HG03139 (cell line): ENCODE measurements around the gene GNAS-AS1.

Experiments used
- ATAC-seq: cut with Tn5 transposase; IDR thresholded peaks from one replicate; pipeline ENCODE4 v1.9.1; 2021; ENCODE audit not compliant: unreplicated experiment

GNAS-AS1 gene

GRCh38 chr20:58850693-58851174, at the start of gene GNAS-AS1:
TSS of gene GNAS-AS1 (minus strand) at chr20:58850902.
- ATAC-seq = peak; percentile 86

GRCh38 chr20:58900397-58900796, 49.7 kb upstream of the GNAS-AS1 start:
- ATAC-seq = no peak

- ATAC-seq = no peak
These were observed 48.8 kb upstream of the GNAS-AS1 start for GRCh38 chr20:58899512-58899911.

- ATAC-seq = no peak
These were observed 48.1 kb upstream of the GNAS-AS1 start for GRCh38 chr20:58898629-58899408.

- no peak for ATAC-seq
These were observed 46.8 kb upstream of the GNAS-AS1 start for GRCh38 chr20:58897488-58897887.

GRCh38 chr20:58896820-58897219, 46.1 kb upstream of the GNAS-AS1 start:
- no peak for ATAC-seq

GRCh38 chr20:58895448-58896180, 44.9 kb upstream of the GNAS-AS1 start:
- no peak for ATAC-seq

GRCh38 chr20:58894652-58895447, 44.1 kb upstream of the GNAS-AS1 start:
- no peak for ATAC-seq

GRCh38 chr20:58893355-58894120, 42.8 kb upstream of the GNAS-AS1 start:
- ATAC-seq = no peak

- ATAC-seq = no peak
These were observed 42.2 kb upstream of the GNAS-AS1 start for GRCh38 chr20:58892932-58893224.

GRCh38 chr20:58892141-58892931, 41.6 kb upstream of the GNAS-AS1 start:
- ATAC-seq = no peak

- no peak for ATAC-seq
These were observed 41.0 kb upstream of the GNAS-AS1 start for GRCh38 chr20:58891718-58892140.

GRCh38 chr20:58891086-58891717, 40.5 kb upstream of the GNAS-AS1 start:
- ATAC-seq = no peak

- no peak for ATAC-seq
These were observed 39.9 kb upstream of the GNAS-AS1 start for GRCh38 chr20:58890518-58891085.

- no peak for ATAC-seq
These were observed 39.3 kb upstream of the GNAS-AS1 start for GRCh38 chr20:58889798-58890517.

- ATAC-seq = no peak
These were observed 38.6 kb upstream of the GNAS-AS1 start for GRCh38 chr20:58889334-58889760.

GRCh38 chr20:58888521-58889333, 38.0 kb upstream of the GNAS-AS1 start:
- no peak for ATAC-seq

GRCh38 chr20:58888103-58888502, 37.4 kb upstream of the GNAS-AS1 start:
- no peak for ATAC-seq
